Left ventricle myocardium superior (tissue), 1 donor: Measurements from ENCODE around the gene ERI3. TPM values are rescaled to one million over a fixed set of nuclear protein-coding genes. Genes with fewer than 3 reads are reported as not detected.

Source experiments
- ATAC-seq: fragments of 200-7000 bp; cut with Tn5 transposase; one replicate; pipeline ENCODE4 v1.9.1; 2020; ENCODE audit warnings: mild to moderate bottlenecking, moderate library complexity
- DNase-seq: peaks from one replicate; pipeline ENCODE4 v3.0.0-alpha.2; 2020
- intact Hi-C: fragments of 100-400 bp; cut with micrococcal nuclease; formaldehyde crosslinking; loops from one replicate; pipeline ENCODE4 v1.11.0; 2022
- total RNA-seq: library from RNA; stranded (reverse); fragmentation: NEBNext Ultra II Directional; extraction: Animal tissue kit (Norgen Biotek cat#: 25700); gene quantifications from one replicate; pipeline ENCODE4 v1.2.1, GENCODE V29; 2021
- donor health status: DM: no; HTN: yes; CAD: no; lungs with severe emphysema.

The ERI3 gene
- total RNA-seq, 1 donor from 2014 or later, result 52.6 TPM

DNA sequence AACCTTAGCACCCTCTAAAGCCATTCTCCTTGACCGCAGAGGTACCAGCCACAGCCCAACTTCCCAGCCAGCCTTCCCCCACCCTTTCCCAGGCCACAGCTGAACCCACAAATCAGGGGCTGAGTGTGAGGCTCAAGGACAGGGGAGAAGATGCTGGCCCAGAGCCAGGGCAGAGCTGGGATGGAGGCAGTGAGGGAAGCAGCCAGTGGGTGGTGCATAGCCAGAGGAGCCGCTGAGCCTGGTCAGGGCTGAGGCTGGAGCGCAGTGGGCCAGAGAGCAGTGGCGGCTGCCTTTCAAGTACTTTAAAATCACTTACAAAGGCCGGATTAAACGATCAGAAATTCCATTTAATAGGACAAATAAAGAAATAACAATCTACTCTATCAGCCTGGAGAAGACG, 105.5 kb downstream of the ERI3 start:
- ATAC-seq, result peak; percentile 45
- intact Hi-C loops, result no loop called here
- DNase-seq, result peak; percentile 46

DNA sequence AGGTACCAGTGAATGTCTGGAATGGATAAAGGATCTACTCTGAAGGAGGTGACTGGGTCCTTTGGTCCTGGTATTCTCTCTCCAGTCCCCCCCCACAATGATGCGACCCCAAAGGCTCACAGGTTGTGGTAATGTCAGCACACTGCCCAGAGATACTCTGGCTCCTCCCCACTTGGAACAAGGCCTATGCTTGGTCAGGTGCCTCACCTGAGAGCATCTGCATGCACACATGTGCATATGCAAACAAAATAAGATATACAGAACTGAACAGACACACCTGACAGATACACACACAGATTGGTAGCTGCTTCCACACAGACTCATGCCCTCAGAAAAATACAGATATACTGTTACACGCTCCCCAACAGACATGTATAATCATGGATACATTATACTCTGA, 108.3 kb downstream of the ERI3 start:
- intact Hi-C loops, result no loop called here
- DNase-seq, result no peak
- ATAC-seq, result no peak

DNA sequence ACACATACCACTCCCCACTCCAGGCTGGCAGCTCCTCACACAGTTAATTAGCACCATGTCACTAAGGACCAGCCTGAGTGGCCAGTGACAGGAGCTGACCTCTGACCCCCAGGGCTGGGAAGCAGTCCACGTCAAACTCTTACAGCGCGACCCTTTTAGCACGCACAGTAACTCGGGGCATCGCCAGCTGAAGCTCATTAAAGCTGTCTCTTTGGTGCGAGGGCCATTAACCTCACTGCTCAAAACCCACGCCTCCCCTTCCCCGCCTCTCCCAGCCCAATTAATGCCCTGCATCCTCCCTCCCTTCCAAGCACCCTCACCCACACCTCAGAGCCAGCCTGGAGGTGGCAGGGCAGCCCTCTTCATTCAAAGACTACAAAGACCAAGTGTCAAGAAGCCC, 110.1 kb downstream of the ERI3 start:
- ATAC-seq (no peak), DNase-seq (no peak)
- intact Hi-C loops, result no loop called here

DNA sequence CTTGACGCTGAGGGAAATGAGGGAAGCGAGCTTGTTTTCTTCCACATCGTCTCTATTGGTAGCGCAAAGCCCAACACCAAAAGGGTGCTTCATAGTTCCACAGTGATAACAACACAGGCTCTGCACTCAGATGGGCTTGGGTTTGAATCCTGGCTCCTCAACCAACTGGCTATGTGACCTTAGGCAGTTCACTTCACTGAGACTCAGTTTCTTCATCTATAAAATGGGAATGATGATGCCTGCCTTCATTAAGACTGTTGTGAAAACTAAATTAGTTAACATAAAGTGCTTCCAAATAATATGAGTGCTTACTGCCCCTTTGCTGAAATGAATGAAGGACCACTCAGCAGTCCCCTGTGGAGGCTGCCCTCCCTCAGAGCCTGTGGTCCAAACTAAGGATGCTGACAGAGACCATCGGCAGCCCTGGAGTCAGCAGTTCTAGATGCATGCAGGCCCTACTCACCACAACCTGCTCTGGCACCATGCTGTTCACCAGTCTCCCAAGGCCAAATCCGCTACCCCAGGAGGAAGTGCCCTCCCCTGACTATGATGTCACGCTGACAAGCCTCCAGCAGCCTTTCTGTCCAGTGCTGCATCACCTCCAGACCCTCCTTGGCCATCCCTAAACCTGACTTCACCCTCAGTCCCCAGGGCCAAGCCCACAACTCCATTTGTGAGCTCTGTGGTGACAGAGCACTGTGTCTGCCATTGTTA, 111.1 kb downstream of the ERI3 start:
- no peak for ATAC-seq
- no peak for DNase-seq
- intact Hi-C loops, result no loop called here

DNA sequence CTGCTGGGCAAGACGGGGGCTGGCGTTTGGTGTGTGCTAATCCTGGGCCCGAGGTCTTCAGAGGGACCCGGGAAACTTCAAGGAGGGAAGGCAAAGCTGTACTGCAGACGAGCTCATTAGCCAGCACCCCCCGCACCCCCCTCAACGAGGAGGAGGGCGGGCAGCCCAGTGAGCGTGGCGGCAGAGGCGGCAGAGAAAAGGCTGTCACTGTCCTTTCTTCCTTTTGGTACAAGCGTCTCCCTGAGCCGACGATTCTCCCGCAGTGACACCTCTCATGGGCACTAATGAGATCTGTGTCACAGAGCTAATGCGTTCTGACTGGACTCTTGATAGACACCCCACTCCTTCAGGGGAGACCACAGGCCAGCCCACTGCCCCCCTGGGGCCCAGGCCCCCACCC, 112.3 kb downstream of the ERI3 start:
- no peak for DNase-seq
- intact Hi-C loops, result no loop called here
- ATAC-seq, result no peak

DNA sequence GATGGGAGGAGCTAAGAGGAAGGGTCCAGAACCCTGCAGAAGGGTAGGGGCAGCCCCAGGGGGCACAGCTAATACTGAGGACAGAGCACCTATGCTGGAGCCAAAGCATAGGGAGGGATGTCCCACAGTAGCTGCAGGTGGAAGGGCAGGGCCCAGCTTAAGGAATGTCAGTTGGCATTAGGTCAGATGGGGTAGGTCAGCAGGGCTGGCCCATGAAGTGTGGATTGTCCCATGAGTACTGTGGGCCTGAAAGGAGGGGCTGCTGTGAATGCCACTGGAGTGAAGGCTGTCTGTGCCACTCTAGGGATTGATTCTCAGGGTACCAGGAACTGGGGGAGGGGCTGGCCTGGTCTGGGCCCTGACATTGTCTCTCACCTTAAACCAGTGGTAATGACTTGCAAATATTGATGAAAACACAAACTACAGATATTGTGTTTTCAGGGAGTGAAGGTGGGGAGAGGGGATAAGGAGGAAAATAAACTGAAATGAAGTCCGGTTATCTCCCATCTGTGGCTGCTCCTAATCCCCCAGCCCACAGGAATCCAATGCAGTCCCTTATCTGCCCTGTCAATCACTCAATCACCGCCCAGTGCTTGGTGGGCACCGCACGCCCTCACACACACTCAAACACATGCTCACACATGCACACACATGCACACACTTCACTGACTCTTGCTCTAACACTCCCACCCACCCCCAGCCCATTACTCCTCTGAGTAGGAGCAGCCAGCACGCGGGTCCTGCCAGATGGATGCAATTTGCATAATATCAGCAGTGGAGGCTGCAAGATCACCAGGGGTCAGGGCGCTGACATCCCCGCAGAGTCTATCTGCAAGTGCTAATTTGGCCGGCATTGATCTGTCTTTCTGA, 114.0 kb downstream of the ERI3 start:
- DNase-seq, result no peak
- intact Hi-C loops, result no loop called here
- ATAC-seq, result peak; percentile 65

DNA sequence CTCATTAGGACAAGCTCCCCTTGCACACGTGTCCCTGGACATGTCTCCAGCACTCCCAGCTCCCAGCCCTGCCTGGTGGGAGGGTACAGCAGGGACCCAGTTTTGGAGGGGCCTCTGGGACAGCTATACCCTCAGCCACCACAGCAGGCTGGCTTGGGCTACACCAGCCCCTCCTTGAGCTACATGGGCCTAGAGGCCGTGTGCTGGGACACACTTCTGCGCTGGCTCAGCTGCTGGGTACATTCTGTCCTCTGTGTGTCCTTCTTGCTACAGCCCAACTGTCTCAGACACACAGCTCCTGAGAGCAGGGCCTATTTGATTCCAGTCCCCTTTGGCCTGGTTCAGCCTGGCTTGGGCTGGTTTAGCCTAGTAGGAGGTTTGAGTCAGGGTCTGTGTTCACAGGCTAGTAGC, 115.1 kb downstream of the ERI3 start:
- intact Hi-C loops, result no loop called here
- DNase-seq (peak; percentile 72), ATAC-seq (peak; percentile 93)

DNA sequence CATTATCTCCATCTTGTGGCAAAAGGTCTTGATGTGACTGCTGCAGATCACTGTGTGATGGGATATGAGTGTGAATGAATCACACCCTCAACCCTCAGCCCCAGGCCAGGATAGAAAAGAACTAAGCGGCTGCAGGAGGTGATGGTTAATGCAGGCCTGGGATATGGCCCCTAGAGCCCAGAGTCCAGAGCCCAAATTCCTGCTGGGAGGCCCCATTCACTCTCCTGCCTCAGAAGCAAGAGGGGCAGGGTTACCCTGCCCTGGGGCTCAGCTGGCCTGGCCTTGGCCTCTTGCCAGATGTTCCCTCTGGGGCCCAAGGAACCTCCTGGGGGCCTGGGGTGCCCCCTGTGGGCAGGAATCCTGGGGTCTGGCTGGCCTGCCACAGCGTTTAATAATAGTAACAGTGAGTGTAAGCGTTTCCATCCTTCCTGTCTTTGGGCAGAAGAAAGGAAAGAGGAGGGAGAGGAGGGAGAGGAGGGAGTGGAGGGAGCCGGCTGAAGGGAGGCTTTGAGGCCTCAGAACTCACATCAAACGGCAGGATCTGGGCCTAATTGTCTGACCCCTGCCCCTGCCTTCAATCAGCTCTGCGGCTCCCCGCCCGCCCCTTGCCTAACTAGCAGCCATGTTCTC, 115.6 kb downstream of the ERI3 start:
- peak; percentile 68 for ATAC-seq
- DNase-seq, result peak; percentile 57
- intact Hi-C loops, result no loop called here

DNA sequence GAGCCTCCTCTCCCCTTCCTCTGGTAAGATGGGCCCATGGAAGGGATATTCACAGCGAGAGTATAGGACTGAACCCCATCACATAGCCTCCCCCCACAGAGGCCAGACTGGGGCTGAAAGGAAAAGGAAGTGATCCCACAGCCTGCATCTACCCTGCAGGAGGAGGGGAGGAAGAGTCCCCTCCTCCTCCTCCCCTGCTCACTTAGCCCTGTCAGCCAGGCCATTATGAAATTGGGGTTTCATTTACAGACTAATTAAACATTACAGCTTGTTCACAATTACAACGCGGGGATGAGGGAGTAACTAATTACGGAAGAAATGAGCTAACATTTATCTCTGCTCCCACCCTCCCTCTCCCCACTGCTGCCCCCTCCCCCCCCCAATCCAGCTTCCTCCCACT, 116.4 kb downstream of the ERI3 start:
- intact Hi-C loops, result no loop called here
- no peak for ATAC-seq
- no peak for DNase-seq

DNA sequence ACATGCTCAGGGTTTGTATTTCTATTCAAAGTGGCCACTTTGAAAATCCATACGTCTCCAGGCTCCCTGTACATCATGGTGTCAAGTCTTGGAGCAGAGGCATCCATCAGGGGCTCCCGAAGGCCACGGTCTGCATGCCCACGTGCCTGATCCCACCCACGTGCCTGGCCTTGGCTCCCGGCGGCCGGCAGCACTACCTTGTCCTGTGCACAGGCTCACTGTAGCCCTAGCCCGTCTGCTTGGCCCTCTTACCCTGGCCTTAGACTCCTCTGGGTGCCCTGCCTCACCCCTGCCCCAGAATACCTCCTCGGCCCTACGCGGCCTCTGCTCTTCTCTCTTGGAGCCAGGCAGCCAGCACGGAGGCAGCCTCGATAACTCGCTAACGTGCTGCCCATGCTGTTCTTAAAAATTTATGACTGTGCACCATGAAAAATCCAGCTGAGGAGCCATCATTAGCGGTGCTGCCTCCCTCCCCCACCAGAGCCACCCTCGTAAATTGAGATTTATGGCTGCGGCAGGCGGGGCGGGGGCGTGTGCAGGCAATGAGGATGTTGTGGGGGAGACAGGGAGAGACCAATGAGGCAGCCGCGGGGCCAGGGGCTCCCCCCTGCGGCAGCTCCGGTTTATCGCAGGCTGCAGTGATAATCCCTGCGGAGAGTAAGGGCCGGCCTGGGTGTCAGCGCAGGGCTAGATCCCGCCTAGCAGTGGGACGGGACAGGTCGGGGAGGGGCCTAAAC, 117.2 kb downstream of the ERI3 start:
- ATAC-seq (no peak), DNase-seq (no peak)
- intact Hi-C loops, result no loop called here

DNA sequence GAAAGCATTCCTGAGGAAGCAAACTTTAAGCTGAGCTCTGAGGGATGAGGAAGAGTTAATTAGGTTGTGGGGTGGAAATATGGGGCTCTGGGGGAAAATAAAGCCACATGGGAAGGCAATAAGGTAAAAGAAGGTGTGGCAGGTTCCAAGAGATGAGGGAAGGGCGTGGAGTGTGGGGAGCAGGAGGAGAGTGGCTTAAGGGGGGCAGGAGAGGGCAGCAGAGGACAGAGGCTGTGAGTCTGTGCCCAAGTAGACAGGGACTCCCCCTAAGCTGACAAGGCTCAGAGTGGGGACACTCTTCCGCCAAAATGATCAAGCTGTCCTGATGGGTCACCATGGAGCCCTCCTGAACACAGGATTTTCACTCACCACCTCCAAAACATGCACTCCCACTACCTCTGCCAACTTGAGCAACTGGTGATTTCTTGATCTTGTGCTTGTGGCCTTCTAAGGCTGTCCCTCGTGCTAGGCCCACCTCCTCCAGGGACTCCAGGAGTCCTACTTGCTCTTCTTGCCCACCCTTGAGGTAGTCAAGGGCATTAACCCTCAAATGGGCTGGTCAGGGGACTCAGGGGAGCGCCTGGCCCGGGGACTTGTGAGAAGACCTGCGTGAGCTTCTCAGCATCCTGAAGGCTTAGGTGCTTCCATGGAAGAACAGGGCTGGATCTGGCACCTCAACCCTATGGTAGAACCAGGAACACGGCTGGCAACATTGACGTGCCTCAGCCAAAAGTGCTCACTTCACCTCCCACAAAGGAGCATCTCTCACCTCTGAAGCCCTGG, 118.4 kb downstream of the ERI3 start:
- ATAC-seq, result no peak
- intact Hi-C loops, result no loop called here
- no peak for DNase-seq

DNA sequence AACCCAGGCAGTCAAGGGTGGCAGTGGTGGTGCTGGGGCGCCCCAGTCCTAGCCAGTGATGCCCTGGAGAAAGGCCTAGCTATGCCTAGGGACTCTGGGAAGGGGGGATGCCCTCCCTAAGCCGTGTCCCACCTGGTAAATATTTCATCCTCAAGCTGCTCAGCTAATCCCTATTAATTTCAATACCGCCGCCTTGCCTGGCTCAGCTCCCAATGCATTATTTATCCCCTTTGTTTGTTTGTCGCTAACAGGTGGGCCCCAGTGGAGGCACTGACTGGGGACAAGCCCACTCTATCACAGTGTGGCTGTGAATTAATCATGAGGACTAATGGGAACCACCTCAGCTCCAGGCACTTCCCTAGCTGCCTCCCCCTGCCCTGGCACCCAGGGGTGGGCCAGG, 119.2 kb downstream of the ERI3 start:
- ATAC-seq (no peak), DNase-seq (no peak)
- intact Hi-C loops, result no loop called here

DNA sequence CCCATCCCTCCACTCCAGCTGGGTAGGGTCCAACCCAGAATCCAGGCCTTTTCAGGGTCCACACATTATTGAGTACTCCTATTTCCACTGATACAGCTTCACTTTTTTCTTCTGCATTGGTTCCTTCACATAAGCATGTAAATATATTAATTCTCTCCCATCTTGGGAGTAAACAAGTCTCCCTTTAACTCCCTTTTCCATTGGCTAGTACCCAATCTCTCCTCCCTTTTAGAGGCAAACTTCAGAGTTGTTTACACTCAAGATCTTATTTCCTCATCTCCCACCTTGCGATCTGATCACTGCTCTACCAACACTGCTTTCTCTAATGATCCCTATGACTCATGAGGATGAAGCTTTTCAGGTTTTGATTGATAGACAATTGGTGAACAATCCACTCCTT, 121.5 kb downstream of the ERI3 start:
- intact Hi-C loops, result no loop called here
- DNase-seq, result no peak
- ATAC-seq, result no peak

DNA sequence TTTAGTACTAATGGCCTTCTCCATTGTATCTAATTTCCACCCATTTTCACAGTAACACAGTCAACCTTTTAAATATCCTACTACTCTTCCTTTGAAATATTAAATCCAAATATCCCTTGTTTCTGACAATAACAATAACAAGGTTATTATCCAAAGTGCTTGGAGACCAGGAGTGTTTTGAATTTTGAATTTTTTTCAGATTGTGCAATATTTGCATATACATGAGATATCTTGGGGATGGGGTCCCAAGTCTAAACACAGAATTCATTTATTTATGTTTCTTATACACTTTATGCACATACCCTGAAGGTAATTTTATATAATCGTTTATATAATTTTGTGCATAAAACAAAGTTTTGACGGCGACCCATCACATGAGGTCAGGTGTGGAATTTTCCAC, 124.3 kb downstream of the ERI3 start:
- intact Hi-C loops, result no loop called here
- no peak for DNase-seq
- ATAC-seq, result no peak

DNA sequence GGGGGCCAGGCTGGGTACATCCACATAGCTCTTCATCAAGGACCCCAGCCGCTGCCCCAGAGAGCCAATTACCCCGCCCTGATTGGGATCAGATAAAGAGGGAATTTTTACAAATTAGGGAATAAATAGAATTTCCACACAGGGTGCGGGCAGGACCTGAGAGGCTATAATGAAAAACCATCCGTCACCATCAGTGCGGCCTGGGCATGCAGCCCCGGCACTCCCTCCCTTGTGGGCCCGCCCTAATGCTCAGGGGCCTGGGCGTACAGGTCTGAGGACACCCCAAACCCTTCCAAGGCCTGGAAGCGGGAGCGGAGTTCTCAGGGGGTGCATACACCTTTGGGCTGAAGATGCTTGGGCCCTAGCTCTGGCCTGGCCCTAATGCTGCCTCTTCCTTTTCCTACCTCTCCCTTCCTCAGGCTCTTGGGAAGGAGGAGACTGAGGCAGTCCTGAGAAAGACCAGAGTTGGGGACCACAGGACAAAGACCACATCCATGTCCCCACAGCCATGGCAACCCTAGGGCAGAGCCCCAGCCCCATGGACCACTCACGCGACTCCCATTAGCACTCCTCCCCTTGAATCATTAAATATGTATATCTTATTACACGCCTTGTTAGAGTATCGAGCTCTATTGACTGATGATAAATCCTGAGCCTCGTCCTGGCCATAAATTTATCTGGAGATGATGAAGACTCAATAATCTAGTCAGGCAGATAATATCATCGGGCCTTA, 125.5 kb downstream of the ERI3 start:
- intact Hi-C loops, result no loop called here
- ATAC-seq (no peak), DNase-seq (no peak)

DNA sequence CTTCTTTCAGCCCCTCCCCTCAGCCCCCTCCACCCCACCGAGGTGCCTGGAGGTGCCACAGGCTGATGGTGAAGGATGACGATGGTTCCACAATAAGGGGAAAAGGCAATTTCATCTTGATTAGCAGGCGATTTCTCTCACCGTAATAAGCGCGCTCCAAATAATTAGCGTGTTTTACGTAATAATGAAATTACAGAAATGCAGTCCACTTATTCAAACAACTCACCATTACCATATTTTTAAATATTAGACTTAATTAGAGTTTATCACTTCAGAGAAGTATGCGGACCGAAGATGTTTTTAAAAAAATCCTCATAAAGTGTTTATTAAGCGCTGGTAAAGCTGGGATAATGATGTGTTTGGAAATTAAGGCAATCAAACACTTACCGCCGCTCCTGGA, 126.8 kb downstream of the ERI3 start:
- ATAC-seq (no peak), DNase-seq (no peak)
- intact Hi-C loops, result no loop called here

DNA sequence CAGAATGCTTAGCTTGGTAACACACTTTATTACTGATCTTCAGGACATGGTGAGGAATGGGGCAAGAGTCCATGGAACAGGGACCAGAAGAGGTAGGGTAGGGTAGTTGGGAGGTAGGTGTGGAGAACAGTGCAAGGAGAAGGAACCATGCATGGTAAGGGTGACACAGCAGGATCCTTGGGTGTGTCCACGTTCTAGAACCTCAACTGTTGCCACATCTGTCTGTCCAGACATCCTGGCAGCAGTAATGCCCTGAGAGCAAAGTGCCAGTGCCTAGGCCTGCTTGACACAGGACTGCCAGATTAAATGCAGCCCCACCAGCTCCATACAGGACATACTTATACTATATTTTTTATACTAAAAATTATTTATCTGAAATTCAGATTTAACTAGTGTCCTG, 127.8 kb downstream of the ERI3 start:
- no peak for DNase-seq
- ATAC-seq, result no peak
- intact Hi-C loops, result no loop called here

DNA sequence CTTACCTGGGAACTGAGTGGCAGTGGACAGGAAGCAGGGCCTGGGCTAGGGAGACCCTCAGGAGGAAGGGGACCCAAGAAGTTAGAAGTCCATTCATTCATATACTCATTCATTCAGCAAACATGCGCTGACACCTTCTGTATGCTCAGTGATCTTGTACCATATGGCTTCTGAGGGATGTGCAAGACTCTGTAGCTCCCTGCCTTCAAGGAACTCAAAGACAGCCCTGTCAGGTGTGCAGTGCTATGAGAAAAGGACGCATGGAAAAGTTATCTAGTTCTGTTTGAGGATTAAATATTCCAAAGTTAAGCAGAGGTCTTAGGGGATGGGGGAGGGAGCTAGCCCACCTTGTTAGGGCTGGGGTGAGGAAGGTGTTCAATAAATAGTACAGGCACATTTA, 129.3 kb downstream of the ERI3 start:
- no peak for ATAC-seq
- intact Hi-C loops, result no loop called here
- no peak for DNase-seq
